Thoracic aorta (tissue), 2 donors: ENCODE results near the gene KRTAP20-3. TPM values are rescaled to one million over a fixed set of nuclear protein-coding genes. Genes with fewer than 3 reads are reported as not detected.

Experiments used
- ATAC-seq: fragments of 150-250 bp; one replicate; pipeline ENCODE4 v1.8.0; 2017; ENCODE audit warnings: low read depth; ENCODE audit not compliant: insufficient number of reproducible peaks, low FRiP score
- DNase-seq: peaks from one replicate; pipeline ENCODE4 v3.0.0-alpha.2; 2020; ENCODE audit warnings: low spot score
- H3K27ac ChIP-seq, 2 donors: fragments of 200-600 bp; sonication (generic); 1 replicate in 1 of 2; 2 replicates in 1 of 2; pipeline ENCODE4 v1.5.1; 2016; ENCODE audit warnings: mild to moderate bottlenecking in 2 of 2, moderate library complexity in 2 of 2
- H3K27me3 ChIP-seq: fragments of 200-600 bp; sonication (generic); replicated peaks from 2 replicates; pipeline ENCODE4 v1.6.0; 2016; ENCODE audit warnings: mild to moderate bottlenecking; ENCODE audit not compliant: insufficient read depth
- H3K36me3 ChIP-seq: fragments of 200-600 bp; sonication (generic); one replicate; pipeline ENCODE4 v1.5.1; 2016
- H3K4me1 ChIP-seq, 2 donors: fragments of 200-600 bp; sonication (generic); 1 replicate in 1 of 2; 2 replicates in 1 of 2; pipeline versions ENCODE4 v1.5.1 to v1.6.0; 2016; ENCODE audit warnings: low read depth in 2 of 2, mild to moderate bottlenecking in 1 of 2; ENCODE audit not compliant: control insufficient read depth in 1 of 2
- H3K4me3 ChIP-seq: fragments of 200-600 bp; sonication (generic); 2 replicates; pipeline ENCODE4 v1.5.1; 2016; ENCODE audit warnings: mild to moderate bottlenecking
- H3K9me3 ChIP-seq: fragments of 200-600 bp; sonication (generic); 2 replicates; pipeline ENCODE4 v1.5.1; 2016
- CTCF ChIP-seq: fragments of 200-600 bp; sonication (generic); IDR thresholded peaks from one replicate; pipeline ENCODE4 v1.5.1; 2019; ENCODE audit warnings: antibody characterized with exemption
- total RNA-seq, 2 donors: library from RNA; depleted of rRNA; stranded (reverse); fragments of >200 nt; gene quantifications; one replicate each; pipeline versions ENCODE4 v1.1.0 to v1.2.3, GENCODE V29; 2016

Gene KRTAP20-3
- total RNA-seq, 2 donors from 2014 or later: not detected

GRCh38 chr21:30613836-30614235 is 28.8 kb upstream of the KRTAP20-3 start, which contains the start of gene KRTAP6-1:
Gene KRTAP6-1, minus strand, starts transcription at chr21:30613930. Its CDS starts 26 bp downstream, at chr21:30613904.
- H3K36me3 ChIP-seq: no peaks in the 10 kb centered on the region
- no peak within 1 kb of the TSS for H3K4me3 ChIP-seq
- DNase-seq: no peak
- no peak for ATAC-seq
- no peaks in the 10 kb centered on the region for H3K9me3 ChIP-seq
- no peaks in the 10 kb centered on the region for H3K4me1 ChIP-seq
- H3K27ac ChIP-seq: no peak within 1 kb of the TSS
- no peaks in the 10 kb centered on the region for H3K27me3 ChIP-seq
- no peak for TF ChIP-seq CTCF

GRCh38 chr21:30615199-30615598 is 27.5 kb upstream of the KRTAP20-3 start:
- Histone ChIP-seq H3K4me3 (no peak overlapping the region), H3K4me1 (no peaks in the 10 kb centered on the region), H3K27ac (no peak overlapping the region), H3K27me3 (no peaks in the 10 kb centered on the region), H3K9me3 (no peaks in the 10 kb centered on the region), H3K36me3 (no peaks in the 10 kb centered on the region)
- no peak for ATAC-seq
- no peak for DNase-seq
- no peak for TF ChIP-seq CTCF

- no peak for ATAC-seq
- no peak within 1 kb of the TSS for H3K4me3 ChIP-seq
Observed at GRCh38 chr21:30616125-30616524, 26.5 kb upstream of the KRTAP20-3 start, which contains the start of gene KRTAP20-1. Gene KRTAP20-1, plus strand, starts transcription at chr21:30616425. Its CDS starts 30 bp downstream, at chr21:30616455.

GRCh38 chr21:30620080-30620479 is 22.6 kb upstream of the KRTAP20-3 start:
- no peaks in the 10 kb centered on the region for H3K36me3 ChIP-seq
- H3K27me3 ChIP-seq: no peaks in the 10 kb centered on the region
- H3K4me1 ChIP-seq: no peaks in the 10 kb centered on the region
- TF ChIP-seq CTCF: no peak
- DNase-seq (no peak), ATAC-seq (no peak)
- no peaks in the 10 kb centered on the region for H3K9me3 ChIP-seq
- H3K27ac ChIP-seq: no peak overlapping the region
- no peak overlapping the region for H3K4me3 ChIP-seq

More at GRCh38 chr21:30616125-30616524, 26.5 kb upstream of the KRTAP20-3 start, which contains the start of gene KRTAP20-1:
- Histone ChIP-seq H3K27ac (no peak within 1 kb of the TSS), H3K36me3 (no peaks in the 10 kb centered on the region), H3K9me3 (no peaks in the 10 kb centered on the region), H3K27me3 (no peaks in the 10 kb centered on the region), H3K4me1 (no peaks in the 10 kb centered on the region)
- DNase-seq: no peak
- TF ChIP-seq CTCF: no peak

- Histone ChIP-seq H3K4me1 (no peaks in the 10 kb centered on the region), H3K27me3 (no peaks in the 10 kb centered on the region), H3K36me3 (no peaks in the 10 kb centered on the region), H3K9me3 (no peaks in the 10 kb centered on the region), H3K4me3 (no peak within 1 kb of the TSS), H3K27ac (no peak within 1 kb of the TSS)
- TF ChIP-seq CTCF: no peak
- ATAC-seq (no peak), DNase-seq (no peak)
Observed at GRCh38 chr21:30620522-30620921, 22.1 kb upstream of the KRTAP20-3 start, which contains the start of gene KRTAP20-4. Gene KRTAP20-4, plus strand, starts transcription at chr21:30620627.
